A673 (cell line): ENCODE measurements around the gene IL26. TPM values are rescaled to one million over a fixed set of nuclear protein-coding genes. Genes with fewer than 3 reads are reported as not detected.

Experiments
- BruUV-seq: library from RNA; stranded (reverse); fragments of 400-500 nt; replicated peaks from 2 replicates; lab custom pipeline; 2021; lab: Mats Ljungman, UMichigan
- CTCF ChIA-PET: fragments of 300-600 bp; sonication (Branson Sonifier 250); formaldehyde crosslinking; loops from one replicate; lab custom pipeline; 2022; ENCODE audit warnings: antibody characterized with exemption; lab: Charles Lee
- POLR2A ChIA-PET: fragments of 300-600 bp; sonication (Branson Sonifier 250); formaldehyde crosslinking; loops from one replicate; lab custom pipeline; 2022; ENCODE audit warnings: antibody characterized with exemption; ENCODE audit not compliant: low non-redundant PET; lab: Charles Lee
- DNase-seq: peaks from one replicate; pipeline ENCODE4 v3.0.0-alpha.2; 2015; ENCODE audit warnings: low spot score
- H3K27ac ChIP-seq: fragments of 200-600 bp; sonication (generic); 2 replicates; pipeline ENCODE4 v1.5.1; 2016; ENCODE audit warnings: mixed run types, low read depth, mild to moderate bottlenecking, mixed read lengths, antibody characterized with exemption, low read length; ENCODE audit not compliant: poor library complexity, severe bottlenecking
- H3K27me3 ChIP-seq: fragments of 200-600 bp; sonication (generic); replicated peaks from 2 replicates; pipeline ENCODE4 v1.6.1; 2017; ENCODE audit warnings: mixed run types, low read depth, mild to moderate bottlenecking, mixed read lengths, antibody characterized with exemption, low read length; ENCODE audit not compliant: insufficient read depth, poor library complexity
- H3K36me3 ChIP-seq: fragments of 200-600 bp; sonication (generic); 2 replicates; pipeline ENCODE4 v1.6.1; 2016; ENCODE audit warnings: mixed run types, mild to moderate bottlenecking, mixed read lengths, antibody characterized with exemption, low read length; ENCODE audit not compliant: insufficient read depth, poor library complexity, severe bottlenecking
- H3K4me1 ChIP-seq: fragments of 200-600 bp; sonication (generic); 2 replicates; pipeline ENCODE4 v1.6.1; 2017; ENCODE audit warnings: mixed run types, mild to moderate bottlenecking, mixed read lengths, antibody characterized with exemption, low read length; ENCODE audit not compliant: insufficient read depth, poor library complexity, severe bottlenecking
- H3K4me3 ChIP-seq: fragments of 200-600 bp; sonication (generic); 2 replicates; pipeline ENCODE4 v1.5.1; 2016; ENCODE audit warnings: low read depth, mixed run types, mild to moderate bottlenecking, mixed read lengths, low read length; ENCODE audit not compliant: poor library complexity, severe bottlenecking
- H3K9me3 ChIP-seq: fragments of 200-600 bp; sonication (generic); 2 replicates; pipeline ENCODE4 v1.6.1; 2016; ENCODE audit warnings: mixed run types, low read depth, mild to moderate bottlenecking, mixed read lengths, antibody characterized with exemption, low read length; ENCODE audit not compliant: poor library complexity, severe bottlenecking
- CTCF ChIP-seq: fragments of 300-800, 200-600 bp; sonication (generic); conservative IDR thresholded peaks from 2 replicates; pipeline ENCODE4 v1.5.1; 2017; ENCODE audit warnings: low read depth, mild to moderate bottlenecking, antibody characterized with exemption, low read length, moderate library complexity, mixed read lengths
- EZH2 ChIP-seq: fragments of 200-600 bp; sonication (generic); IDR thresholded peaks from 2 replicates; pipeline ENCODE4 v1.6.1; 2017; ENCODE audit warnings: borderline replicate concordance, low read depth, mild to moderate bottlenecking, mixed read lengths, antibody characterized with exemption, low read length; ENCODE audit not compliant: poor library complexity, severe bottlenecking
- intact Hi-C: fragments of 100-400 bp; cut with micrococcal nuclease; formaldehyde crosslinking; loops from one replicate; pipeline ENCODE4 v1.10.0; 2022; ENCODE audit not compliant: unreplicated experiment
- total RNA-seq: library from RNA; stranded (reverse); gene quantifications from 2 replicates; pipeline ENCODE4 v1.2.3, GENCODE V29; 2021

The IL26 gene
- total RNA-seq, 1 experiment from 2014 or later, result not detected

GRCh38 chr12:68189821-68190242 lies 35.8 kb downstream of the IL26 start:
- ChIA-PET POLR2A (no interaction called here), CTCF (no interaction called here)
- Histone ChIP-seq H3K4me3 (no peak overlapping the region), H3K36me3 (no peaks in the 10 kb centered on the region), H3K27me3 (peaks cover 29% of the 10 kb centered on the region), H3K9me3 (no peaks in the 10 kb centered on the region), H3K27ac (no peak overlapping the region), H3K4me1 (no peaks in the 10 kb centered on the region)
- BruUV-seq, result no TSS peak
- DNase-seq, result peak; percentile 40
- TF ChIP-seq EZH2 (no peak), CTCF (no peak)
- intact Hi-C loops, result no loop called here

DNA sequence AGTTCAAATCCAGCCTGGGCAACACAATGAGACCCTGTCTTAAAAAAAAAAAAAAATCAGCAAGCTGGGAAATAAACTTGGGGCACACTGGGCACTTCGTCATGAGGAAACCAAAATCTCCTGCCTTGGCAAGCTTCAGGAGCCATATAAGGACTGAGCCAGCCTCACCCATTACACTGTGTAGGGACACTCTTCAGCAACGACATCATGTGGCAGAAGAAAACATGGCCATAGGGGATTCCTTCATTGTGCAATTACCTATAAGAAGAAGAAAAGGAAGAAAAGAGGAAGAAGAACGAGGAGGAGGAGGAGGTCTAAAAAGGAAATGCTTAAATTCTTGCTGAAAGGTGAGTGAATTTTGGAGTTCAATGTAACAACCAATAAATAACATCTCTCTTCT lies 40.0 kb downstream of the IL26 start:
- TF ChIP-seq CTCF (no peak), EZH2 (no peak)
- CTCF ChIA-PET, result no interaction called here
- Histone ChIP-seq H3K4me1 (no peaks in the 10 kb centered on the region), H3K36me3 (no peaks in the 10 kb centered on the region), H3K4me3 (no peak overlapping the region), H3K27me3 (peaks cover 34% of the 10 kb centered on the region), H3K9me3 (no peaks in the 10 kb centered on the region), H3K27ac (no peak overlapping the region)
- no TSS peak for BruUV-seq
- intact Hi-C loops, result no loop called here
- POLR2A ChIA-PET, result no interaction called here
- DNase-seq, result no peak

GRCh38 chr12:68180792-68181744 lies 44.5 kb downstream of the IL26 start:
- no peak overlapping the region for H3K27ac ChIP-seq
- no peaks in the 10 kb centered on the region for H3K9me3 ChIP-seq
- BruUV-seq, result no TSS peak
- H3K4me1 ChIP-seq, result no peaks in the 10 kb centered on the region
- DNase-seq, result peak; percentile 6
- POLR2A ChIA-PET, result no interaction called here
- TF ChIP-seq CTCF (no peak), EZH2 (no peak)
- H3K27me3 ChIP-seq, result peaks cover 9% of the 10 kb centered on the region
- no peak overlapping the region for H3K4me3 ChIP-seq
- CTCF ChIA-PET, result no interaction called here
- no peaks in the 10 kb centered on the region for H3K36me3 ChIP-seq
- intact Hi-C loops, result no loop called here
